C4-2B (cell line): ENCODE data around the gene GMEB2.

Experiments used
- CTCF ChIP-seq: fragments of 450-650 bp; conservative IDR thresholded peaks from 2 replicates; pipeline ENCODE4 v1.5.1; 2017; ENCODE audit warnings: mild to moderate bottlenecking
- ZFX ChIP-seq: fragments of 450-650 bp; IDR thresholded peaks from 2 replicates; pipeline ENCODE4 v1.6.1; 2017

GRCh38 chr20:63579017-63579694 lies 47.7 kb downstream of the GMEB2 start:
- TF ChIP-seq CTCF (no peak), ZFX (no peak)
